Fibroblast of the aortic adventitia (primary cell): ENCODE measurements around the gene OTOP2. TPM values are rescaled to one million over a fixed set of nuclear protein-coding genes. Genes with fewer than 3 reads are reported as not detected.

ENCODE experiments used
- DNase-seq: peaks from one replicate; pipeline ENCODE4 v3.0.0-alpha.2; 2010; ENCODE audit warnings: low read depth
- H3K4me3 ChIP-seq: 2 replicates; pipeline ENCODE4 v1.5.1; 2011; ENCODE audit warnings: low read depth, mild to moderate bottlenecking, control low read depth, low read length, moderate library complexity
- CTCF ChIP-seq: IDR thresholded peaks from 2 replicates; pipeline ENCODE4 v1.5.1; 2011; ENCODE audit warnings: mild to moderate bottlenecking, low read length, control low read depth, inconsistent platforms; ENCODE audit not compliant: insufficient read depth
- total RNA-seq: library from RNA; depleted of rRNA; stranded (reverse); fragments of >200 nt; gene quantifications from 2 replicates; pipeline ENCODE4 v1.2.3, GENCODE V29; 2012; ENCODE audit warnings: low replicate concordance

OTOP2 gene
- total RNA-seq, 1 donor, result not detected

GRCh38 chr17:74959826-74960515 lies 35.9 kb downstream of the OTOP2 start:
- no peak overlapping the region for H3K4me3 ChIP-seq
- peak; percentile 19 for DNase-seq
- no peak for TF ChIP-seq CTCF

GRCh38 chr17:74960570-74961342 lies 36.7 kb downstream of the OTOP2 start:
- peak; percentile 43 for TF ChIP-seq CTCF
- DNase-seq, result peak; percentile 14

GRCh38 chr17:74961657-74962350 lies 37.7 kb downstream of the OTOP2 start:
- TF ChIP-seq CTCF, result peak; percentile 68
- DNase-seq, result peak; percentile 90
- no peak overlapping the region for H3K4me3 ChIP-seq

More at GRCh38 chr17:74960570-74961342, 36.7 kb downstream of the OTOP2 start:
- H3K4me3 ChIP-seq, result no peak overlapping the region

GRCh38 chr17:74962622-74963394 lies 38.7 kb downstream of the OTOP2 start:
- no peak for TF ChIP-seq CTCF
- no peak for DNase-seq
- H3K4me3 ChIP-seq, result no peak overlapping the region

GRCh38 chr17:74963656-74964055 lies 39.6 kb downstream of the OTOP2 start:
- TF ChIP-seq CTCF, result no peak
- DNase-seq, result no peak
- H3K4me3 ChIP-seq, result no peak overlapping the region

GRCh38 chr17:74964246-74964761 lies 40.2 kb downstream of the OTOP2 start:
- H3K4me3 ChIP-seq, result no peak overlapping the region
- DNase-seq, result no peak
- TF ChIP-seq CTCF, result no peak
